GM18909 (cell line): ENCODE data around the gene TSPAN17.
"Not testable (repeated sequence)": the region's sequence is repeated elsewhere in the genome, so short reads cannot be mapped to it uniquely, and the experiment has no call there.

Source experiments
- ATAC-seq: cut with Tn5 transposase; IDR thresholded peaks from one replicate; pipeline ENCODE4 v1.9.1; 2021; ENCODE audit warnings: mild to moderate bottlenecking; ENCODE audit not compliant: unreplicated experiment, poor library complexity

The TSPAN17 gene, protein sequence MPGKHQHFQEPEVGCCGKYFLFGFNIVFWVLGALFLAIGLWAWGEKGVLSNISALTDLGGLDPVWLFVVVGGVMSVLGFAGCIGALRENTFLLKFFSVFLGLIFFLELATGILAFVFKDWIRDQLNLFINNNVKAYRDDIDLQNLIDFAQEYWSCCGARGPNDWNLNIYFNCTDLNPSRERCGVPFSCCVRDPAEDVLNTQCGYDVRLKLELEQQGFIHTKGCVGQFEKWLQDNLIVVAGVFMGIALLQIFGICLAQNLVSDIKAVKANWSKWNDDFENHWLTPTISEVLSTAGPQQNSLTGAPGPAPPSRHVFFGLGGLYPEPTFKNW

DNA sequence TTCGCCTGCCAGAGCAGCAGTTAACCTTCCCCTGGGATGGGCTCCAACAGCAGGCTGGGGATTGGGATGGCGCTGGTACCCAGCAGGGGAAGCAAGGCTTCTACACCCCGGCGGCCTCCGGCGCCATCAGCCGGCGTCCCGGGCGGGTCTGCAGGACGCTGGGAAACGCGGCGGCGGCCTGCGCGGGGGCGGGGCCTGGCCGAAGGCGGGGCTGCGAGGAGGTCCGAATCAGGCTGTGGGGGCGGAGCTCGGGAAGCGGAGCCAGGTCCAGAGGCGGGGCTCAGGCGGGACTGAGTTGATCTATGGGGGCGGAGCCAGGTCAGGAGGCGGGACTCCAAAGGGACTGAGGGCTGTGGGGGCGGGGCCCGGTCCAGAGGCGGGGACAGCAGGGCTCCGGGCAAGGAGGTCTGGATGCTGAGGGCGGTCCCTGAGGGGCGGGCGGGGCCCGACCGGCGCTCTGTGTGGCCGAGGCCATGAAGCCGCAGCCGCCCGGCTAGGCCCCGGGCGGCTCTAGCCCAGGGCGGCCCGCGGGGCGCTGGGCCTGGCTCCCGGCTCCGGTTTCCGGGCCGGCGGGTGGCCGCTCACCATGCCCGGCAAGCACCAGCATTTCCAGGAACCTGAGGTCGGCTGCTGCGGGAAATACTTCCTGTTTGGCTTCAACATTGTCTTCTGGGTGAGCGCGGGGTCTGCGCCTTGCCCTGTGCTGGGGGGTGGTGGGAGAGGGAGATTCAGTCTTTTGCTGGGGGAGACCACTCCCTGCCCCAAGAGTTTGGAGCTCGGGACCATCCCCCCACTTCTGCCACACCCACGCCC, at the start of gene TSPAN17:
TSPAN17 (plus strand) TSS at position 455 of the 813 bp plus-strand sequence; CDS start at position 587, 132 bp downstream.
- peak; percentile 95 for ATAC-seq

GRCh38 chr5:176599749-176600430, 47.4 kb upstream of the TSPAN17 start:
- not testable (repeated sequence) for ATAC-seq

- ATAC-seq, result no peak
Observed at GRCh38 chr5:176601901-176602482, 45.3 kb upstream of the TSPAN17 start.

GRCh38 chr5:176603091-176603490, 44.2 kb upstream of the TSPAN17 start:
- no peak for ATAC-seq

DNA sequence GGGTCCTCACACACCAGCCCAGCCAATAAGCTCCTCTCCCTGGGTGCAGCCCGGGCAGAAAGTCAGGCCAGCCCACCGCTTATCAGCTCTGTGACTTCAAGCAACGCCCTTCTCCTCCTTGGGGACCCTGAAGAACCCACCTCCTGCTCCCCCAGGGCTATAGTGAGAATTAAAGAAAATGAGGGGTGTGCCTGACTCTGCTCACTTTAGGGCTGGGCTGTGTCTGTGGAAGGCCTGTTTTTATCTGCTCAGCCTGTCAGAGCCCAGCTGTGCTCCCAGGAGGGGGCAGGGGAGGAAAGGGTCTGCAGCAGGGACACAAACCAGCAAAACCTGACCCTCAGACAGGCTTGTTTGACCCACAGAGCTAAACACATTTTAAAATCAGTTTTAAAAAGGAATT, 41.3 kb upstream of the TSPAN17 start:
- ATAC-seq, result no peak

GRCh38 chr5:176606875-176607274, 40.4 kb upstream of the TSPAN17 start:
- no peak for ATAC-seq

GRCh38 chr5:176608142-176608705, 39.1 kb upstream of the TSPAN17 start:
- no peak for ATAC-seq

- ATAC-seq, result peak; percentile 25
Observed at GRCh38 chr5:176608937-176609723, 38.2 kb upstream of the TSPAN17 start.

DNA sequence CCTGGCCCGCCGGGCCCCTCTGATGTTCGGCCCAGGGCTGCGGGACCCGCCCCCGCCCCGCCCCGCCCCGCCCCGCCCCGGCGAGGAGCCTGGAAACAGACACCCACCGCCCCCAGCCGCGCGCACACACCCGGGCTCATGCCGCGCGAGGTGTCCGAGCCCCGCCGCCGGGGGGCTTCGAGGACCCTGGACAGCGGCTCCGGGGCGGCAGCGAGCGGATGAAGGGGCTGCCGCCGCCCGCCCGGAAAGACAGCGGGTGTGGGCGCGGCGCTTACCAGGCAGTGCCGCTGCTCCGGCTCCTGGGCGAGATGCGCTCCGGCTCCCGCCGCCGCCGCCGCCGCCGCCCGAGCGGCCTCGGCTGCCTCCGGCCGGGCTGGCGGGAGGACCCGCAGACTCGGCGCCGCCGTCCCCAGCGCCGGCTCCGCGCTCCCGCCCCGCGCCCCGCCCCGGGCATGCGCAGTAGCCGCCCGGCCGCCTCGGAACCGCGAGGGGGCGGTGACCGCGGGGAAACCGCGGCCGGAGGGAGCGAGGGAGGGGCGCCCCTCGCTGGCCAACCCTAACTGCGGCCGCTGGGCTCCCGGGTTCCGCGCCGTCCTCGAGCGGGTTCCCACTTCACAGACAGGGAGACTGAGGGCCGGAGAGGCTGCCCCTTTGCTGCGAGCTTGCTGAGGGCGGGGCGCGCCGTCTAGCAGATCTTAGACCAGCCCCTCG, 37.4 kb upstream of the TSPAN17 start, which contains the start of gene GPRIN1:
GPRIN1 (minus strand) TSS at position 433 of the 711 bp plus-strand sequence. CDS start 10,322 bp downstream, outside the sequence.
- ATAC-seq, result peak; percentile 75

GRCh38 chr5:176610435-176610773, 36.9 kb upstream of the TSPAN17 start:
- no peak for ATAC-seq

DNA sequence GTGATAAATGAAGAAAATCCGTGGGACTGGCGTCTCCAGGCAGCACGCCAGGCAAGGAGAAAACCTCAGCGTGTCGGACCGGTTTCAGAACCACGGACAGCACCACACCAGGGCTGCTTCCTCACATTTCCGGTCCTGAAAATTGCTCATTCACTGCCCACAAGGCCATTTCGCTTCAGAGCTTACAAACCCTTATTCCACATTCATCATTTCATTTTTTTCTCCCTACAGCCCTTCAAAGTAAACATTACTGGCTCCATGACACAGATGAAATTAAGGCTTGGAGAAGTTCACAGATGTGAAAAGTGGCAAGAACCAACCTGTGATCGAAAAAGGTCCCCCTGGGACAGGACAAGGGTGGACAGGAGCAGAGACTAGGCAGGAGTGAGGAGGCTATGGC, 35.8 kb upstream of the TSPAN17 start:
- ATAC-seq, result no peak

DNA sequence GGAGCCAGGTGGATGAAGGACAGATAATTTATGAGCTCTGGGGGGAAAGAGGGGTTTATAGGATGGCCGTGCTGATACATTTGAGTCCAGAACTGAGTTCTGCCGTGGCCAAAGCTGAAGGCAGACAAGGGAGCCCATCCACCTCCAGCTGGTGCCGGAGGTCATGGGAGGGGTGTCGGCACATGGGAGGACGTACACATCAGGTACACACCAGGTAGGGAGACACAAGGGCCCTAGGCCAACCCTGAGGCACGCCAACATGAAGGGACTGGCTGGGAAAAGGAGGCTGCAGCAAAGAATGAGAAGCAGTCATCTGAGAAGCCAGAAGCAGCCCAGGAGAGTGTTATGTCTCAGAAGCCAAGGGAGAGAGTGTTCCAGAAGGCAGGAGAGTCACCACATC, 35.3 kb upstream of the TSPAN17 start:
- ATAC-seq, result no peak

GRCh38 chr5:176612855-176613254, 34.4 kb upstream of the TSPAN17 start:
- no peak for ATAC-seq

DNA sequence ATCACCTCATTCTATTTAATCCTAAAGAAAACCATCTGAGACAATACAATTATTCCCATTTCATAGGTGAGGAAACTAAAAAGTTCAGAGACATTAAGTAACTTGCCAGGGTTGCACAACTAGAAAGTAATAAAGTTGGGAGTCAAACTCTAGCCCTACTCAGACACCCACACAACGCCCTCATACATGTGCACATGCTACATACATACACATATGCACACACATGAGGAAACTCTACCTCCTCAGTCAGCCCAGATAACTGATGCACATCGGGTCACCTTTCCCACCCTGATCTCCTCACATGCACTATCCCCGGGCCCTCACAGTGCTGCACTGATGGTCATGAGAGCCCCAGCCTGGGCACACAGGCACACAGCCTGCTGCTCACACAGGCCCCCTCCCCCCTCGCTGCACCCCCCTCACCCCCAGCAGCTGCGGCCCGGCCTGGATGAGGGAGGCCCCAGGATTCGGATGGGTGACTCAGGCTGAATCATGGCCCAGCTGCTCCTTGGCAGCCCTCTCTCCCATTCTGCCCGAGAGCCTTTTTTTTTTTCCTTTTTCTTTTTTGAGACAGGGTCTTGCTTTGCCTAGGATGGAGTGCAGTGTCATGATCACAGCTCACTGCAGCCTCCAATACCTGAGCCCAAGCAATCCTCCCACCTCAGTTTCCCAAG, 32.3 kb upstream of the TSPAN17 start:
- no peak for ATAC-seq

- ATAC-seq, result no peak
Observed at GRCh38 chr5:176616511-176616910, 30.8 kb upstream of the TSPAN17 start.

GRCh38 chr5:176618783-176619182, 28.5 kb upstream of the TSPAN17 start:
- no peak for ATAC-seq

GRCh38 chr5:176619203-176619568, 28.1 kb upstream of the TSPAN17 start:
- ATAC-seq, result peak; percentile 69

- ATAC-seq, result no peak
Observed at GRCh38 chr5:176619569-176620332, 27.5 kb upstream of the TSPAN17 start.
